Endometrial microvascular endothelial cells (primary cell): ENCODE measurements around the gene ZNF200. TPM values are rescaled to one million over a fixed set of nuclear protein-coding genes. Genes with fewer than 3 reads are reported as not detected.
"Not testable (repeated sequence)": the region's sequence is repeated elsewhere in the genome, so short reads cannot be mapped to it uniquely, and the experiment has no call there.

Experiments used
- in situ Hi-C: cut with HindIII; loops from 2 replicates; pipeline ENCODE4 v1.10.0; 2017; ENCODE audit warnings: low sequenced_read_pairs, low pct_unique_long_range_greater_than_20kb; ENCODE audit errors: inconsistent ontology term
- total RNA-seq: library from RNA; depleted of rRNA; stranded (reverse); fragments of >200 nt; gene quantifications from one replicate; pipeline ENCODE4 v1.2.3, GENCODE V29; 2015; ENCODE audit errors: inconsistent ontology term

The ZNF200 gene
- total RNA-seq, 1 donor from 2014 or later, result 9.8 TPM

DNA sequence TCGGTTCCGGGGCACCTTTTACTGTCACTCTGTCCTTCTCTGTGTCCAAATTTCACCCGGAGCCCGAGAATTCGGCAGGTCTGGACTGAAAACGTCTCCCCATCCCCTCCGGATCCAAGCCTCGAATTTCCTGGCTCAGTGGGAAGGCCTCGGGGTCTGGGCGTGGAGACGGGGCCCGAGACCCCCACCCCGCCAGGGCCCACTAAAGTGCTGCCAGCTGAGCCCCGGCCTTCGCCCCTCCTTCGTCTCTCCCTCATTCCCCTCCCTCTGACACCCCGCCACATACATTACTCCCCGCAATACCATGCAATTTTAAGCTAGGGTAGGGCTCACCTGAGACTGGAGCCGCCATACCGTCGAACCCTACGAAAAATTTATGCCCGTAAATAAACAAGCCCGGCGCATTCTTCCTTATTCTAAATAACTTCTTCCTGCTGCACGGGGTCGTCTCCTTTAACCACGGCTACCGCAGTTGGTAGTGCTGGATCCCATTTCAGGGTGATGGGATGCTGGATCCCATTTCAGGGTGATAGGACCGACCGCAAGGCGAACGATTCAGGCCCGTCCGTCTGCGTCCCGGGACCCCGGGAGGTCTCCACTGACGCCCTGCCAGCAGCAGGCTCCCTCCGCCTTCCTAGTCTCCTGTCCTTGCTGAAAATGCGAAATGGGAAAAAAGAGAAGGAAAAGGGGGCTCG, 51.4 kb downstream of the ZNF200 start:
- in situ Hi-C loops, result no loop called here

DNA sequence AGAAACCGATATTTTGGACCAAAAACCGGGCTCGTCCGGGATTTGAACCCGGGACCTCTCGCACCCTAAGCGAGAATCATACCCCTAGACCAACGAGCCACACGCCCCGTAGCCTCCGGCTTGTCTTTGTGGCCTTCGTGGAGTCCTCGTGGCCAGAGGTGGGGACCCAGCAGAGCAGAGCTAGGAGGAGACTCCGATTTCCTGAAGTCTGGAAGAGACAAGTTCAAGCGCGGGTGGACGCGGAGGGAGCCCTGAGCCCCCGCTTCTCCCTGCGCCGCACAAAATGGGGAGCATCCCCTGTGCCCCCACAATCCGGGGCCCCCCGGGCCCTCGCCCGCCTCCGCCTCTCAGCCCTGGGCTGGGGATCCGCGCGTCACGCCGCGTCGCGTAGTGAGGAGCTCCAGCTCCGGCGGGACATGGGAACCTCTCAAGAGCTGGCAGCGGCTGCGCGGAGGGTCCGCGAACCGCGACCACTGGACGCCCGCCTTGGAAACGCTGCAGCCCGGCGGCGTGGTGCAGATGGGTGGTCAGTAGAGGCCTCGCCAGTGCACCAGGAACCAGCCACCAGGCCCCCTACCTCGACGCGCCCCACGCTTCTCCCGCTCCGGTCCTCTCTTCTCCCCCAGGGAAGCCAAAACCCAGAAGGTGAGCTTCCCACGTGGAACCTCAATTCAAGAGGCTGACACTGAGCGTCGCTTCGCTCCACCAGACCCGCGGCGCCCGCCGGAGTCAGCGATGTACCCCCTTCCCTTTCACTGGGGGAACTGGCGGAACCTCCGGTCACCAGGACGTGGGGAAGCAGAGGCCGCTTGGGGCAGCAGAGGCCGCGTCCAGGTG, 52.1 kb downstream of the ZNF200 start:
- in situ Hi-C loops, result no loop called here

DNA sequence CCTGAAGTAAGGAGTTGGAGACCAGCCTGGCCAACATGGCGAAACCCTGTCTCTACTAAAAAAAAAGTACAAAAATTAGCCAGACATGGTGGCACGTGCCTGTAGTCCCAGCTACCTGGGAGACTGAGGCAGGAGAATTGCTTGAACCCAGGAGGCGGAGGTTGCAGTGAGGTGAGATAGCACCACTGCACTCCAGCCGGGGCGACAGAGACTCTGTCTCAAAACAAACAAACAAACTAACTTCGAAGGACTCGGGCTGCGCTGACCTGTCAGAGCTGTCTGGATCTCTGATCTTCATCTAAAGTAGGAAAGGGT, 52.7 kb downstream of the ZNF200 start:
- in situ Hi-C loops, result not testable (repeated sequence)

DNA sequence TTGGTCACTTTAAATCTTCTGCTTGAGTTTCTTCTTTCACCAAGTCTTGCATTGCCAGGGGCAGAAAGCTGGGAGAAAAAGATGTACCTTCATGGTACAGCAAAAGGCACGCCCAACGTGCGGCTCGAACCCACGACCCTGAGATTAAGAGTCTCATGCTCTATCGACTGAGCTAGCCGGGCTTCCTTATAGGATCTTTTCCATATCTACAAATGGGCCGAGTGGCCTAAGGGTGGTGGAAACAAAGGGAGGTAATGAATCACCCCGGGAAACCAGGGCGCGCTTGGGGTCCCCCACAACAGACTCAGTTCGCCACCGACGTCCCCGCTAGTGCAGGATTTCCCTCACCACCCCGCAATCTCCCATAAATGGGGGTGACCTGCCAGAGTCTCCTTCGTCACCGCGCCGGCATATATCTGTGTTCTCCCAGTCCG, 54.5 kb downstream of the ZNF200 start:
- in situ Hi-C loops, result no loop called here

DNA sequence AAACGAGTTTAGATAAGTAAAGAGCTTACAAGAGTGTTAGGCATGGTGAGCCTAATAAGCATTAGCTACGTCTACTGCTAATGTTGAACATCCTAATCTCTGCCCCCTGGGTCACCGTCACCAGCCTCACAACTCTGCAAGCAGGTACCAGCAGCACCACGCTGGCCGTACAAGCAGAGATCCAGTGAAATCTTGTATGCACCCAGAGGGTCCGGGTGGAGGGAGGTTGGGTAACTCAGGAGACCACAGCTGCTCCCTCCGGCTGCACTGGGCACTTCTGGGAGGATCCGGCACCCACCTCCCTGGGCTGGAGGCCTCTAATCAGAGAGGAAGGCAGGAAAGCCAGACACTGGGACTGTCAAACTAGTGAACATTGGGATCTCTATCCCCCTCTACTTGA, 55.3 kb downstream of the ZNF200 start:
- in situ Hi-C loops, result no loop called here

DNA sequence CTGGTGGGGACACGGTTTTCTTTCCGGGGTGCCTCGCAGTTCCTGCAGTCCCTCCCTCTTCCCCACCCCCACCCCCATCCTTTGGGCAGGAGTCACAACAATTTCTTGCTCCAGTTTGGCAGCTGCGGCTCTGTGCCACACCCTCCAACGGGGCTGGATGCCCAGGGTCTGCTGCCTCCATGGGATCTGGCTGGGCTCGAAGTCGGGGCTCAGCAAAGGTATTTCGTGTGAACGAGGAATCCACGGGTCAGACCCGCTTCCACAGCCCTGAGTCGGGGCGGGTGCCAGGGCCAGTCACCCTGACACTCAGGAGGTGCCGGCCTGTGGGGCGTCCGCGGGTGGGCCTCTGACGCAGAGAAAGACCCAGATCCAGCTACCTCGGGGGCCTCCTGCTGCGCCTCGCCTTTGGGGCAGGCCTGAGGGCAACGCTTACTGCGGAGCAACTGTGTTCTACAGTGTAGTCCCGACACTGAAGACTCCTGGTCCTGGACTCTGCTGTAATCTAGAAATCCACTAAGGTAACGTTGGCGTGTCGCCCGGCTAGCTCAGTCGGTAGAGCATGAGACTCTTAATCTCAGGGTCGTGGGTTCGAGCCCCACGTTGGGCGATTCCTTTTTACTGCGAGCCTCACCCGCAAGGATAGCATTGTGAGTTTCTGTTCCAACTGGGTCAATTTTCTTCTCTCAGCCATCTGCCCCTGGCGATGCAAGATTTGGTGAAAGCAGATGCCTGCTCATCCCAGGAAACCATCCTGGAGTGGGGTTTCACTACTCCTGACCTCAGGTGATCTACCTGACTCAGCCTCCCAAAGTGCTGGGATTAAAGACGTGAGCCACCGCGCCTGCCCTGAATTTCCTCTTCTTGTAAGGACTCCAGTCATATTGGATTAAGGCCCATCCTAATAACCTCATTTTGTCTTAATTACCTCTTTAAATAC, 59.5 kb downstream of the ZNF200 start:
- in situ Hi-C loops, result no loop called here

DNA sequence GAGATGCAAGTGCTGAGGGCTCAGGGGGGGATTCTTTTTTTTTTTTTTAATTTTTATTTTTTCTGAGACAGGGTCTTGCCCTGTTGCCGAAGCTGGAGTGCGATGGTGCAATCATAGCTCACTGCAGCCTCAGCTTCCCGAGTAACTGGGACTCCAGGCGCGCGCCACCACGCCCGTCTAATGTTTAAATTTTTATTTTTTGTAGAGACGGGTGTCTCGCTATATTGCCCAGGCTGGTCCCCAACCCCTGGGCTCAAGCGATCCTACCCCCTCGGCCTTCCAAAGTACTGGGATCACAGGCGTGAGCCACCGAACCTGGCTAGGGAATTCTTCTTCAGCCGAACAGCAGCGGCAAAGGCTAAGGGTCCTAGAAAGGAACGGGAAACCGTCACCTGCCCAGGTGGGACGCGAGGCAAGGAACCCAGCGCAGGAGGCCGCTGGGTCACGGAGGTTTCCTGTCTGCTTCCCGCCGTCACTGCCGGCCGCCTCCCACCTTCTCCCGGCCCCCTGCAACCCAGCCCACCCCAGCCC, 60.3 kb downstream of the ZNF200 start:
- in situ Hi-C loops, result no loop called here

DNA sequence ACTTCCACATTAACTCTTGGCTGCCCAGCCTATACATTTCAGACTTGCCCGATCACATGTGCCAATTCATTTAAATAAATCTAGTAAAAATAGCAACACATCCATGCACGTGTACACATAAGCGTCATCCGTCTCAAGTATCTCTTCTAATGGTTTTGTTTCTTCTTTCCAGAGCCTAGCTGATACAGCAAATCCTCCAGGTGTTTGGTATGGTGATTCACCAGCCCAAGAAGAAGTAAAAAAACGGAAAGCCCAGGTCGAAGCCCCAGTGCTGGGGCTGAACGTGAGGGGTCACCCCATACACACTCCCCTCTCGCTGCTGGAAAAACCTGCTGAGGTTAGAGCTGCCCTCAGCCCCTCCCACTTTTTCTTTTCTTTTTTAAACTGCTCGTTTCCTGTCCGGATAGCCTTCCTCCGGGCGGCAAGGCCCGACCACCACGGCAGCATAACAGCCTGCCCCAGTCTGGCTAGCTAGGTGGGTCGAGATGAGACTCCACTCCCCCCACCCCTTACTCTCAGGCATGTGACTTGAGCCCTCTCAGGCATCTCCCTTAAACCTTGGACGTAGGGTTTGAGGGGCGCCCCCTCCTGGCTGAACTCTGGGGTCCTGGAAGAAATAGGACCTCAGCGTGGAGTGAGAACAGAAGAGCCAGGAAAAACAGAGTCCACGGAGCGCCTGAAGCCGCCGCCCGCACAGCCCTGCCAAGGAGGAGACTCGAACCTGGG, 60.9 kb downstream of the ZNF200 start:
- in situ Hi-C loops, result no loop called here

Other genes with a start within 250 kb of the ZNF200 start
- gene CLDN9, start 222.2 kb downstream of the ZNF200 start, total RNA-seq, result not detected
- gene CLDN6, start 217.0 kb downstream of the ZNF200 start, total RNA-seq, result not detected
- 263 TPM for gene TNFRSF12A, start 214.8 kb downstream of the ZNF200 start, total RNA-seq
- 13.2 TPM for gene HCFC1R1, start 211.2 kb downstream of the ZNF200 start, total RNA-seq
- gene THOC6, start 211.1 kb downstream of the ZNF200 start, total RNA-seq, result 23.8 TPM
- not detected for gene BICDL2, start 198.2 kb downstream of the ZNF200 start, total RNA-seq
- gene MMP25, start 188.6 kb downstream of the ZNF200 start, total RNA-seq, result not detected
- gene IL32, start 169.5 kb downstream of the ZNF200 start, total RNA-seq, result 364 TPM
- gene ZSCAN10, start 135.9 kb downstream of the ZNF200 start, total RNA-seq, result not detected
- 16.2 TPM for gene ZNF205, start 122.6 kb downstream of the ZNF200 start, total RNA-seq
- 3.5 TPM for gene ZNF213, start 100.1 kb downstream of the ZNF200 start, total RNA-seq
- not detected for gene OR1F1, start 47.0 kb downstream of the ZNF200 start, total RNA-seq
- gene MEFV, start 21.5 kb upstream of the ZNF200 start, total RNA-seq, result not detected
- 44.5 TPM for gene ZNF263, start 48.3 kb upstream of the ZNF200 start, total RNA-seq
- gene TIGD7, start 70.3 kb upstream of the ZNF200 start, total RNA-seq, result 0.93 TPM
- gene ZNF75A, start 70.3 kb upstream of the ZNF200 start, total RNA-seq, result 9.4 TPM
- not detected for gene OR2C1, start 120.7 kb upstream of the ZNF200 start, total RNA-seq
- 8.6 TPM for gene ZSCAN32, start 165.8 kb upstream of the ZNF200 start, total RNA-seq
- 10.2 TPM for gene ZNF174, start 166.1 kb upstream of the ZNF200 start, total RNA-seq
- gene ZNF597, start 208.3 kb upstream of the ZNF200 start, total RNA-seq, result 1.7 TPM
- 14.8 TPM for gene NAA60, start 208.5 kb upstream of the ZNF200 start, total RNA-seq